Neural progenitor cell (in vitro differentiated cells): ENCODE measurements around the gene LMTK2. TPM values are rescaled to one million over a fixed set of nuclear protein-coding genes. Genes with fewer than 3 reads are reported as not detected.

Experiments
- DNase-seq: peaks from one replicate; pipeline ENCODE4 v3.0.0-alpha.2; 2016; ENCODE audit warnings: low spot score
- H2AFZ ChIP-seq: fragments of 200-600 bp; sonication (generic); replicated peaks from 2 replicates; pipeline ENCODE4 v1.6.1; 2016; ENCODE audit warnings: antibody characterized with exemption
- H3F3A ChIP-seq: fragments of 200-600 bp; sonication (generic); 2 replicates; pipeline ENCODE4 v1.6.1; 2016; ENCODE audit warnings: antibody characterized with exemption, low read depth
- H3K27ac ChIP-seq: fragments of 200-600 bp; sonication (generic); 2 replicates; pipeline ENCODE4 v1.5.1; 2016; ENCODE audit warnings: mild to moderate bottlenecking
- H3K27me3 ChIP-seq: fragments of 200-600 bp; sonication (generic); 2 replicates; pipeline ENCODE4 v1.6.1; 2016; ENCODE audit warnings: mild to moderate bottlenecking, moderate library complexity
- H3K36me3 ChIP-seq: fragments of 200-600 bp; sonication (generic); 2 replicates; pipeline ENCODE4 v1.5.1; 2016
- H3K4me1 ChIP-seq: fragments of 200-600 bp; sonication (generic); 2 replicates; pipeline ENCODE4 v1.6.1; 2016; ENCODE audit warnings: mixed run types
- H3K4me2 ChIP-seq: fragments of 200-600 bp; sonication (generic); 2 replicates; pipeline ENCODE4 v1.6.1; 2016
- H3K4me3 ChIP-seq: fragments of 200-600 bp; sonication (generic); 2 replicates; pipeline ENCODE4 v1.5.1; 2016
- H3K79me2 ChIP-seq: fragments of 200-600 bp; sonication (generic); 2 replicates; pipeline ENCODE4 v1.6.1; 2016; ENCODE audit warnings: low read depth
- H3K9ac ChIP-seq: fragments of 200-600 bp; sonication (generic); 2 replicates; pipeline ENCODE4 v1.6.1; 2016
- H3K9me3 ChIP-seq: fragments of 200-600 bp; sonication (generic); 2 replicates; pipeline ENCODE4 v1.5.1; 2016; ENCODE audit warnings: low read depth
- H4K20me1 ChIP-seq: fragments of 200-600 bp; sonication (generic); 2 replicates; pipeline ENCODE4 v1.6.1; 2016; ENCODE audit warnings: low read depth
- H3K27ac Mint-ChIP-seq: 3 replicates; pipeline ENCODE4 v1.8.0; 2021; ENCODE audit warnings: mixed read lengths
- H3K27me3 Mint-ChIP-seq: 2 replicates; pipeline ENCODE4 v1.8.0; 2022; ENCODE audit warnings: low read depth, mild to moderate bottlenecking, inconsistent platforms, moderate library complexity, mixed read lengths; ENCODE audit not compliant: insufficient read depth
- H3K36me3 Mint-ChIP-seq: 3 replicates; pipeline ENCODE4 v1.8.0; 2021; ENCODE audit warnings: mixed read lengths
- H3K4me1 Mint-ChIP-seq: 3 replicates; pipeline ENCODE4 v1.8.0; 2021; ENCODE audit warnings: mixed read lengths
- H3K4me3 Mint-ChIP-seq: 3 replicates; pipeline ENCODE4 v1.8.0; 2021; ENCODE audit warnings: mild to moderate bottlenecking, moderate library complexity, mixed read lengths
- H3K9me3 Mint-ChIP-seq: 3 replicates; pipeline ENCODE4 v1.8.0; 2020; ENCODE audit warnings: mixed read lengths
- EZH2 ChIP-seq: fragments of 200-600 bp; sonication (generic); IDR thresholded peaks from 2 replicates; pipeline ENCODE4 v1.6.1; 2017; ENCODE audit warnings: antibody characterized with exemption, mild to moderate bottlenecking, moderate library complexity
- EZH2phosphoT487 ChIP-seq: fragments of 200-600 bp; sonication (generic); IDR thresholded peaks from 2 replicates; pipeline ENCODE4 v1.6.1; 2017; ENCODE audit warnings: antibody characterized with exemption
- total RNA-seq: library from RNA; depleted of rRNA; stranded (reverse); fragments of >200 nt; gene quantifications from 2 replicates; pipeline ENCODE4 v1.2.3, GENCODE V29; 2015; ENCODE audit warnings: low replicate concordance
- TF ChIP-seq, protein P1 (sequence below): fragments of 200-600 bp; sonication (generic); IDR thresholded peaks from 2 replicates; pipeline ENCODE4 v1.5.1; 2017; ENCODE audit warnings: antibody characterized with exemption, mild to moderate bottlenecking

LMTK2 gene
- total RNA-seq, 1 donor from 2014 or later: 14.1 TPM

GRCh38 chr7:98203964-98204605, 97.4 kb downstream of the LMTK2 start:
- Mint-ChIP-seq H3K4me1 (no peaks in the 10 kb centered on the region), H3K4me3 (no peak overlapping the region), H3K27me3 (peaks cover 2% of the 10 kb centered on the region), H3K9me3 (peaks cover 1% of the 10 kb centered on the region), H3K36me3 (peaks cover 30% of the 10 kb centered on the region), H3K27ac (no peak overlapping the region)
- no peak overlapping the region for H3K4me2 ChIP-seq
- H4K20me1 ChIP-seq: peaks cover 7% of the 10 kb centered on the region
- no peaks in the 10 kb centered on the region for H3K9me3 ChIP-seq
- H3K36me3 ChIP-seq: no peaks in the 10 kb centered on the region
- TF ChIP-seq EZH2phosphoT487 (no peak), EZH2 (no peak)
- TF ChIP-seq, protein P1, sequence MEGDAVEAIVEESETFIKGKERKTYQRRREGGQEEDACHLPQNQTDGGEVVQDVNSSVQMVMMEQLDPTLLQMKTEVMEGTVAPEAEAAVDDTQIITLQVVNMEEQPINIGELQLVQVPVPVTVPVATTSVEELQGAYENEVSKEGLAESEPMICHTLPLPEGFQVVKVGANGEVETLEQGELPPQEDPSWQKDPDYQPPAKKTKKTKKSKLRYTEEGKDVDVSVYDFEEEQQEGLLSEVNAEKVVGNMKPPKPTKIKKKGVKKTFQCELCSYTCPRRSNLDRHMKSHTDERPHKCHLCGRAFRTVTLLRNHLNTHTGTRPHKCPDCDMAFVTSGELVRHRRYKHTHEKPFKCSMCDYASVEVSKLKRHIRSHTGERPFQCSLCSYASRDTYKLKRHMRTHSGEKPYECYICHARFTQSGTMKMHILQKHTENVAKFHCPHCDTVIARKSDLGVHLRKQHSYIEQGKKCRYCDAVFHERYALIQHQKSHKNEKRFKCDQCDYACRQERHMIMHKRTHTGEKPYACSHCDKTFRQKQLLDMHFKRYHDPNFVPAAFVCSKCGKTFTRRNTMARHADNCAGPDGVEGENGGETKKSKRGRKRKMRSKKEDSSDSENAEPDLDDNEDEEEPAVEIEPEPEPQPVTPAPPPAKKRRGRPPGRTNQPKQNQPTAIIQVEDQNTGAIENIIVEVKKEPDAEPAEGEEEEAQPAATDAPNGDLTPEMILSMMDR: no peak
- H3K4me1 ChIP-seq: no peaks in the 10 kb centered on the region
- no peaks in the 10 kb centered on the region for H3K27me3 ChIP-seq
- H3K9ac ChIP-seq: no peak overlapping the region
- no peak overlapping the region for H2AFZ ChIP-seq
- peaks cover 16% of the 10 kb centered on the region for H3K79me2 ChIP-seq
- H3F3A ChIP-seq: no peaks in the 10 kb centered on the region
- H3K27ac ChIP-seq: no peak overlapping the region
- no peak overlapping the region for H3K4me3 ChIP-seq
- no peak for DNase-seq

DNA sequence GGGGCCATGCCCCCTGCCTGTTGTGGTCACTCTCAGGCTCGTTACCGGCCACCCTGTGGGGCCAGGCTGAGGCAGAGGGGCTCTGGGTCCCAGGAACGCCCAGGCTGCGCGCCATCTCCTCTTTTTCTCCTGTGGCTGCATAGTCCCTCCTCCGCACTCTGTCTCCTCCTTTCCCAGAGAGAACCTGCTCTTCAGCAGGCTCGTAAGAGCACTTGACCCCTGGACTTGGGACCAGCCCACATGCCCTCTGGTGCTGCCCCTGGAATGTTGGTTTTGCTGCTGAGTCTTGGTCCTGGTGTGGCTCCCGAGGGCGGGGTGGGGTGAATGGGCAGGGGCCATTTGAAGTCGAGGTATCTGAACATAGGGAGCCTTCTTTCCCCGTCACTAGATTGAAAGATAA, 98.0 kb downstream of the LMTK2 start:
- no peak overlapping the region for H2AFZ ChIP-seq
- no peak overlapping the region for H3K4me3 ChIP-seq
- no peak for TF ChIP-seq EZH2
- TF ChIP-seq, protein P1: no peak
- TF ChIP-seq EZH2phosphoT487: no peak
- no peak overlapping the region for H3K9ac ChIP-seq
- H3K27ac ChIP-seq: no peak overlapping the region
- no peak for DNase-seq
- Mint-ChIP-seq H3K4me1 (no peaks in the 10 kb centered on the region), H3K36me3 (peaks cover 30% of the 10 kb centered on the region), H3K27me3 (peaks cover 2% of the 10 kb centered on the region), H3K27ac (no peak overlapping the region), H3K9me3 (no peaks in the 10 kb centered on the region), H3K4me3 (no peak overlapping the region)
- peaks cover 4% of the 10 kb centered on the region for H4K20me1 ChIP-seq
- peaks cover 12% of the 10 kb centered on the region for H3K79me2 ChIP-seq
- H3K27me3 ChIP-seq: no peaks in the 10 kb centered on the region
- H3F3A ChIP-seq: peaks cover 2% of the 10 kb centered on the region
- no peaks in the 10 kb centered on the region for H3K4me1 ChIP-seq
- no peaks in the 10 kb centered on the region for H3K36me3 ChIP-seq
- H3K4me2 ChIP-seq: no peak overlapping the region
- H3K9me3 ChIP-seq: no peaks in the 10 kb centered on the region

DNA sequence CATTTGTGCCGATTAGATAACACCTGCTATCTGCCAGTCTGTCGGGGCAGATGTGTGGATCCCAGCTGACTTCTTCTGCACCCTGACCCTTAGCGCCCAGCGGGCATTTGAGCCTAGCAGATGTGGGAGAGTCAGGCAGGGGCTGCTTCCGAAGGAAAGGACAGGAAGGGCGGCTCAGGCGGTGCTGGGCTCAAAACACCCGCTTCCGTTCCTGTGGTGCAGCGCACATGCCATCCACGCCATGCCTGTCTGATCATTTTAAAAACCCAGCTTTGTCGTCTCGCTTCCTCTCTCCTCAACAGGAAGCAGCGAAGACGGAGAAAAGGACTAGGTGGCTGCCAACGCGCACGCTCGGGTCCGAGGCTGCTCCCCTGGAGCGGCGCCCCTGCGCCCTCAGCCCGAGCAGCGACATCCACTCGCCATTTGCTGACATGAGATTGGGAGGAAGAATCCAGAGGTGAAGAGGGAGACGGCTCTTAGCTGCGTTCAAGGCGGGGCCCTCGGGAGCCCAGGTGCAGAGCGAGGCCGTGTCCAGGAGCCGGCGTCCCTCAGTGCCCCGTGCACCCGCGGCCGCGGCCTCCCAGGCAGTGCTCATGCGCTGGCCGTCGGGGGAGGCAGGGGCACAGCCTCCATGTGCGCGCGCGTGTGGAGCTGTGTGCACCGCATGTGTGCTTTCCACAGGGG, 98.6 kb downstream of the LMTK2 start:
- TF ChIP-seq EZH2phosphoT487 (no peak), EZH2 (no peak)
- TF ChIP-seq, protein P1: no peak
- H3K79me2 ChIP-seq: peaks cover 12% of the 10 kb centered on the region
- H2AFZ ChIP-seq: no peak overlapping the region
- Mint-ChIP-seq H3K9me3 (no peaks in the 10 kb centered on the region), H3K36me3 (peaks cover 27% of the 10 kb centered on the region), H3K27ac (no peak overlapping the region), H3K27me3 (peaks cover 2% of the 10 kb centered on the region), H3K4me1 (no peaks in the 10 kb centered on the region), H3K4me3 (no peak overlapping the region)
- no peaks in the 10 kb centered on the region for H3K4me1 ChIP-seq
- H4K20me1 ChIP-seq: peaks cover under 1% of the 10 kb centered on the region
- no peak overlapping the region for H3K4me3 ChIP-seq
- no peak overlapping the region for H3K27ac ChIP-seq
- no peak overlapping the region for H3K4me2 ChIP-seq
- H3K27me3 ChIP-seq: no peaks in the 10 kb centered on the region
- DNase-seq: no peak
- H3K36me3 ChIP-seq: no peaks in the 10 kb centered on the region
- H3K9ac ChIP-seq: no peak overlapping the region
- H3K9me3 ChIP-seq: no peaks in the 10 kb centered on the region
- peaks cover 6% of the 10 kb centered on the region for H3F3A ChIP-seq
